GM15510 (cell line): ENCODE data around the gene PLA2G12B.

Experiments used
- POLR2A ChIP-seq: IDR thresholded peaks from 3 replicates; pipeline ENCODE4 v1.6.1; 2011; ENCODE audit warnings: borderline replicate concordance; ENCODE audit not compliant: insufficient read length; ENCODE audit errors: extremely low read depth

The PLA2G12B gene, protein sequence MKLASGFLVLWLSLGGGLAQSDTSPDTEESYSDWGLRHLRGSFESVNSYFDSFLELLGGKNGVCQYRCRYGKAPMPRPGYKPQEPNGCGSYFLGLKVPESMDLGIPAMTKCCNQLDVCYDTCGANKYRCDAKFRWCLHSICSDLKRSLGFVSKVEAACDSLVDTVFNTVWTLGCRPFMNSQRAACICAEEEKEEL

DNA sequence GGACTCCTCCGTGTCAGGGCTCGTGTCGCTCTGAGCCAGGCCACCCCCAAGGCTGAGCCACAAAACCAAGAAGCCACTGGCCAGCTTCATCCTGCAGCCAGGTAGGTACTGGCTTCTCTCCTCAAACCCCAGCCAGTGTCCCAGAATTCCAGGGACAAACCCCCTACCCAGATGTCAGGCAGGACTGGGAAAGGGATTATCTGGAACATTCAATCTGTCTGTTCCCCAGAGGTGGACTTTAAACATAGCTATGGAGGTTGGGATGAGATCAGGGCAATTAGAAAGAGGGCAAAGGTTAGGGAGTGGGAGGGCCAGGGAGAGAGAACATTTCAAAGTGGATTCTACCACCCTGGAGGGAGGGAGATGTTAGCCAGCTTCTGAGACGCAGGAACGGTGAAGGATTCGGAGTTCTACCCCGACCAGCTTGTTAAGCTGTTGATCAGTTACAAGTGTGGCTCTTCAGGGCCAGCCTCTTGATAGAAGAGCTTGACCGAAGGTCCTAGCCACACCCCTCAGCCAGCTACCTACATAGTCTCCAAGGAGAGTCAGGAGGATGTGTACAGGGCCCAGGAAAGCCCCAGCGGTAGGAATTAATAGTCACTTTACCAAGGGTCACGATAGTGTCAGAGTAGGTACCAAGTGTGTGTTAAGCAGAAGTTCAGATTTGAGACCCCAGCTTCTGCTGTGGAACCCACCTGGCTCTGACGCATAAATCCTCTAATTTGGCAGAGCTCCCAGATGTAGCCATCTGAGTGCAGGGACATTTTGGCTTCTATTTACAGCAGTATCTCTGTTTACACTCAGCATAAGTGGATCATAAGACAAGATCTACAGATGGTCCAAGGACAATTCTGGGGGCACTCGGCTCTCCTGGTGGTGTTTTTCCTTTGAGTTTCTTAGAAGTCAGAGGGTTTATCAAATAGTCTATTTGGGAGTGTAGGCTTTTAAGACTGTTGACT is at the start of gene PLA2G12B:
TSS of gene PLA2G12B (minus strand) at position 211 of the 959 bp plus-strand sequence. CDS start at position 90, 121 bp downstream.
- no peak for TF ChIP-seq POLR2A

- TF ChIP-seq POLR2A, result no peak
Measured at GRCh38 chr10:73003822-73004221, 49.2 kb upstream of the PLA2G12B start.

- TF ChIP-seq POLR2A, result no peak
Measured at GRCh38 chr10:73000973-73001372, 46.4 kb upstream of the PLA2G12B start.

GRCh38 chr10:72997099-72997498 is 42.5 kb upstream of the PLA2G12B start:
- no peak for TF ChIP-seq POLR2A

DNA sequence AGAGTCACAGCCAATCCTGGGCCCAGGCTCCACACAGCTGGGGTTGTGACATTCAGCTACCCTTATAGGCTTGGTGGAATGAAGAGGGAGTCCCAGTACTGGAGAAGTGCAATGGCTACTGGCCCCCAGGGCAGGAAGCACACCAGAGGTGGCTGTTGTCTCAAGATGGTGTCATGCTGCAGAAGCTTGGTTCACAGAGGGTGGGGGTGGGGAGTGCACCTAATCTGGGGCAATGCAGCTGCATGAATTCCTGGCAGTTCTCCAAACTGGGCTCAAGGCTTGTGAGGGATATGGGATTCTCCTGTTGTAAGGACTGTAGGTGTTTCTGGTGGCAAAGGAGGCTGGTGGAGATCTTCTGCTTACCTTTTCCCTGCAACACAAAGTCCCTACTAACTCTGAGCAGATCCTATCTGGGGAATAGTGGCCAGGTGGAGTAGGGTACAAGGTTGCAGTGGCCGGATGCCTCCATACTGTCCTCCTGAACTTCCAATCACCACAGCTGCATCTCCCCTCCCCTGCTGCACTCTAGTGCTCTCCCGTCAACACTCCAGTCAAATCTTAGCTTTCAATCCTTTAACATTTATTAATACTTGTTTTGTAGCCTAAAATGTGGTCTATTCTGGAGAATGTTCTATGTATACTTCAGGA is 27.4 kb upstream of the PLA2G12B start:
- TF ChIP-seq POLR2A, result no peak

DNA sequence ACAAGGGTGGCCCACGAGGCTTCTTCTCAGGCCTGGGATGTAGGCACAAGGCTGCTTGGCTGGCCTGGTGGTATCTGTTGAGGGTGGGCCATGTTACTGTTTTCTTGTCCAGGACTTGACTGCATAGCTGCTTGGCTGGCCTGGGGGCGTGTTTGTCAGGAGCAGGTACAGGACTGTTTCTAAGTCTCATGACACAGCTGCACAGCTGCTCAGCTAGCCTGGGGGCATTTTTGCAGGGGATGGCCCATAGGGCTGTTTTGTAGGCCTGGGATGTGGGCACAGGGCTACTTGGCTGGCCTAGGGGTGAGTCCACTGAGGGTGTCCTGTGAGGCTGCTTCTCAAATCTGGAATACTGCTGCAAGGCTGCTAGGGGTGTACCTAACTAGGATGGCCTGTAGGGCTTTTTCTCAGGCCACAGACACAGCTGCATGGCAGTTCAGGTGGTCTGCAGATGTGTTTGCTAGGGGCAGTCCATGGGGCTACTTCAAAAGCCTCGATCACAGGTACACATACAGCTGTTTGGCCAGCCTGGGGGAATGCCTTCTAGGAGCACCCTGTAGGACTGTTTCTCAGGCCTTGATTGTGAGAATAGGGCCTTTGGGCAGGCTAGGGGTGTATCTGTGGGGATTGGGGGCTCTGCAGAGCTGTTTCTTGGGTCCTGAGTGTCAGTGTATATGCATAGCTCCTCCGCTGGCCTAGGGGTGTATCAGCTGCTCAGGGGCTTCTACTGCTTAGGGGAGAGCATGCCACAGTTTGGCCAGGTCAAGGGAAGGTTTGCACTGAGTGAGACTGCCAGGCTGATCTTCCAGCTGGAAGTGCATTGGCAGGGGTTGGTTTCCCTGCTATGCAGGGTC is 26.6 kb upstream of the PLA2G12B start:
- TF ChIP-seq POLR2A, result no peak

GRCh38 chr10:72980348-72980747 is 25.7 kb upstream of the PLA2G12B start:
- TF ChIP-seq POLR2A, result no peak

DNA sequence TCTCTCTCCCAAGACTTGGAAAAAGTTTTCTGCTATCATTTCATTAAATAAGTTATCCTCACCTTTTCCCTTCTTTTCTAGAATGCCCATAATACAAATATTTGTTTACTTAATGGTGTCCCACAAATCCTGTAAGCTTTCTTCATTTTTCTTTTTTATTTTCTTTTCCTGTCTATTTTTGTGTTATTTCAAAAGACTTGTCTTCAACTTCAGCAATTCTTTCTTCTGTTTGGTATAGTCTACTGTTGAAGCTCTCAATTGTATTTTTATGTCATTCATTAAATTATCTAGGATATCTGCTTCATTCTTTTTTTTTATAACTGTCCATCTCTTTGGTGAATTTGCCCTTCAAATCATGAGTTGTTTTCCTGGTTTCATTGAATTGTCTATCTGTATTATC is 25.1 kb upstream of the PLA2G12B start:
- no peak for TF ChIP-seq POLR2A

DNA sequence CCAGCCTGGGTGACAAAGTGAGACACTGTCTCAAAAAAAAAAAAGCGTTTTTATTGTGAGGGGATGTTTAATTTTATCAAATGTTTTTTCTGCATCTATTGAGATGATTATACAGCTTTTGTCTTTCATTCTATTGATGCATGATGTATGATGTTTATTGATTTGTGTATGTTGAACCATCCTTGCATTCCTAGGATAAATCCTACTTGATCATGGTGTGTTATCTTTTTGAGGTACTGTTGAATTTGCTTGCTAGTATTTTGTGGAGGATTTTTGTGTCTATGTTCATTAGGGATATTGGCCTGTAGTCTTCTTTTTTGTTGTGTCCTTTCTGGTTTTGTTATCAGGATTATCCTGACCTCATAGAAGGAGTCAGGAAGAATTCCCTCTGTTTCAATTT is 22.3 kb upstream of the PLA2G12B start:
- TF ChIP-seq POLR2A, result no peak

GRCh38 chr10:72956001-72956400 is 1.4 kb upstream of the PLA2G12B start:
- TF ChIP-seq POLR2A, result no peak

GRCh38 chr10:72954230-72954595 is 393 bp downstream of the PLA2G12B start:
- TF ChIP-seq POLR2A, result no peak

DNA sequence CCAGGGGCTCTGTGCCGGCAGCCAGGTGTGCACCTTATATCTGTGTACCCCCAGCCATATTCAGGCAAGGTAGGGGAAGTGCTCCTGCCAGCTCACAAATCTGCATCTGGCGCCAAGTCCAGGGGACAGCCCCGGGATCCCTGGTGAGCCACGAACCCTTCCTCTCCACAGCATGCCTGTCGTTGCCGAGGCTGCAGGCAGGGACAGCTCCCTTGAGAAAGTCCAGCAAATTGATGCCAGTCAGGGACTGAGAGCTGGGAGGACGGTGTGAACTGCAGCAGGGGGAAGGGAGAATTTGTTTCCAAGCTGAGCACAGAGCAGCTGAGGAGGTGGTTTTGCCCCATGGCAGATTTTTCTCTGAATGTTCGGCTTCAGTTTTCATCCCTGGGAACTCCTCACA is 919 bp downstream of the PLA2G12B start:
- TF ChIP-seq POLR2A, result no peak

GRCh38 chr10:72952642-72953158 is 1.9 kb downstream of the PLA2G12B start:
- no peak for TF ChIP-seq POLR2A

- no peak for TF ChIP-seq POLR2A
Measured at GRCh38 chr10:72952189-72952588, 2.4 kb downstream of the PLA2G12B start.

DNA sequence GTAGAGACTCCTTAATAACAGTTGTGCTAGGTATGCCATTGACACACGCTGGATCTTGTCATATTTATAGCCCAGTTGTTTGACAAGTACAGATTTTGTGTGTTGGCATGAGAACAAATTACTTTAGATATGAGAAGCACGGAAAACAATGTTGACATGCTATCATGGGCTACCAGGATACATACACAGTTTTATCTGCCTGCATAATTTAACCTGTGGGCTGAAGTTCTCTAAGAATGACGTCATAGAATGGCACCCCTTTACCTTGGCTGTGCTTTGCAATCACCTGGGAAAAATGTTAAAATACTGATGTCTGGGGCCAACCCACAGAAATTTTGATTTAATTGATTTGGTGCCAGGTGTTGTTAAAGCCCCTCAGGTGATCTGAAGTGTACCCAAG is 2.8 kb downstream of the PLA2G12B start:
- no peak for TF ChIP-seq POLR2A

GRCh38 chr10:72948762-72949161 is 5.8 kb downstream of the PLA2G12B start:
- TF ChIP-seq POLR2A, result no peak
